ENCODE data around the gene CUX1.

Gene CUX1

DNA sequence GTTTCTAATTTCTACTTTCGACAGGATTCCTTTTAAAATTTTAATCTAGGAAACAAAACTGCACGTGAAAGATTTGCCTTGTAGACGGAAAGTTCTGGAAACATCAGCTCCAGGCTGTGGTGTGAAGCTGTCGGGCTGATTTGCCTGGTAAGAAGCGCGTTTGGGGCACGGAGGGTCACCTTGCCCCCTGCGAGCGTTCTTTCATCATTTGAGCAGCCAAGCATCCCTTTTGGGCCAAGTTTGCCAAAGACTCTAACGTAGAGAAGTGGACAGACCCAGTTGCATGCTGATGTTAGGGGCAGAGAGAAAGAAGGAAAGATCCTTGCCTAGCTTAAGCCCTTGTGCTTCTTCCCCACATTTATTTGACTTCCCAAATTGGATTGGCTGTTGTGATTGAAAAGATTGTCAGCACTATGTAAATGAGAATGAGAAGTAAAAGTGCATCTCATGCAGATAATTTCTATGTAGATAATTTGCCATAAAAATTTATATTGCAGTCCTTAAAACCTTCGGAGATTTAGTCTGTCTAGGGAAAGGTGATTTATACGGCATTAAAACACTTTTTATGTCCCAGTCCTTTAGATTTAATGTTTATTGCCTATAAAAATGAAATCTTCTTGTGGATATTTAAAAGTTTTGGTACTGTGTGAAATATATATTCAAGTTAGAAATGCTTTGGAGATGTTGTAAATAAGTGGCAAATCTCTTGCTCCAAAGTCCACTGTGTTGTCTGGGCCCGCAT is 76.1 kb downstream of the CUX1 start:
- Mint-ChIP-seq H3K27ac (no peak overlapping the region), H3K4me1 (ENCODE audit: low read depth) (peaks cover 16% of the 10 kb centered on the region), H3K36me3 (no peaks in the 10 kb centered on the region)

DNA sequence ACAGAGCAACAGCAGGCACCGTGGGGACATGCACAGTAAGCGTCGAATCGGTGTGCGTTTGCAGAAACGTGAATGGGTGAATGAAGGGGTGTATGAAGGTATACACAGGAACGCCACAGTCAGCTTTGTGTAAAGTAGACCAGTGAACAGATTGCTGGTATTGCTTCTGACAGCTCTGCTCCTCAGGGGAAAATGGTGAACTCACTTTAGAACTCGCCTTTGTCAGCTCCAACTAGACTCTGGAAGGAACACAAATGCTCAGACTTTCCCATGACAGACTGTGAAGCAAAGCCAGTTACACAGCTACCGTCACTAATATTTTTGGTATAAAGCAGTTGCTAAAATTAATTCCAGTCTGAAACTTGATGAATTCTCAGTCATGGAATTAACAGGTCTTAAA is 78.9 kb downstream of the CUX1 start:
- peaks cover 13% of the 10 kb centered on the region for H3K4me1 Mint-ChIP-seq (ENCODE audit: low read depth)

More for the DNA sequence above, 76.1 kb downstream of the CUX1 start:
- Mint-ChIP-seq H3K9me3 (ENCODE audit: low read depth) (no peaks in the 10 kb centered on the region), H3K4me3 (no peak overlapping the region), H3K27me3 (no peaks in the 10 kb centered on the region)

DNA sequence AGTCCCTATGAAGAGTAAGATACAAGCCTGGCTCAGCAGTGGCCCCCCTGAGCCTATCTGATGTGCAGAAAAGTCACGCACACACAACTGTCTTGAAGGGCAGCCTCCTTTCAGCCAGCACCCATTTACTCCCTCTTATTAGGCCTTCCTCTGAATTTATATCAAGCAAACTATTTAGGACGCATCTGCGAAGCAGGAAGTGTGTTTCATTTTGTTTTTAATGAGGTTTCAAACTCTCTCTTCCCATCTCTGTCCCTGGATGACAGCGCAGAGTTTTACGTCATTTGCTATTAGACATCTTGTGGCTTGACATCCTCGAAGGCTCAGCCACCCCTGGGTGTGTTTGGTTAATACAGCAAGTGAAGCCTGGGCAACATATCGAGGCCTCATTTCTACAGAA is 79.5 kb downstream of the CUX1 start:
- peaks cover 2% of the 10 kb centered on the region for H3K36me3 Mint-ChIP-seq
- peaks cover 13% of the 10 kb centered on the region for H3K4me1 Mint-ChIP-seq (ENCODE audit: low read depth)
- H3K27me3 Mint-ChIP-seq = no peaks in the 10 kb centered on the region
- H3K9me3 Mint-ChIP-seq (ENCODE audit: low read depth) = no peaks in the 10 kb centered on the region
- no peak overlapping the region for H3K27ac Mint-ChIP-seq
- H3K4me3 Mint-ChIP-seq = no peak overlapping the region

More for the DNA sequence above, 78.9 kb downstream of the CUX1 start:
- H3K36me3 Mint-ChIP-seq = peaks cover 2% of the 10 kb centered on the region
- no peaks in the 10 kb centered on the region for H3K9me3 Mint-ChIP-seq (ENCODE audit: low read depth)
- H3K4me3 Mint-ChIP-seq = no peak overlapping the region
- H3K27me3 Mint-ChIP-seq = no peaks in the 10 kb centered on the region
- H3K27ac Mint-ChIP-seq = no peak overlapping the region

DNA sequence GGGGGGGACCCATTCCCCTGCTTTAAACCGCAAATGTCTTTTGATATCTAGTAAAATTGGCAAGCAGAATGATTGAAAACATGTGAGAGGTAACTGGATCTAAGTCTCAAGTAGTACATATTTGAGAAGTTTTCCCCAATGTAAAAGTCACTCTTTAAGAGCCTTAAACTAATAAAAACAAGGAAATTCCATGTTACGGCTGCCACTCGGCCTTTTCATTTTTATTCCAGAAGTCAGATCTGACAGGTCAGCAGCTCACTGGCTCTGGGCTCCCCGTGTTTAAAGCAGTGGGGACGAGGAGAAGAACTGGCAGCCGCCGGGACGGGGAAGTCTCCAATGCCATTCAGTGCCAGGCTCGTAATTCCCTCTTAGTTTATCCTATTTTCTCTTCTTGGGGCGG is 80.7 kb downstream of the CUX1 start:
- Mint-ChIP-seq H3K4me1 (ENCODE audit: low read depth) (peaks cover 13% of the 10 kb centered on the region), H3K9me3 (ENCODE audit: low read depth) (no peaks in the 10 kb centered on the region), H3K4me3 (no peak overlapping the region), H3K36me3 (peaks cover 2% of the 10 kb centered on the region), H3K27me3 (no peaks in the 10 kb centered on the region), H3K27ac (no peak overlapping the region)

- H3K9me3 Mint-ChIP-seq (ENCODE audit: low read depth) = no peaks in the 10 kb centered on the region
- H3K4me3 Mint-ChIP-seq = no peak overlapping the region
- no peaks in the 10 kb centered on the region for H3K27me3 Mint-ChIP-seq
- H3K27ac Mint-ChIP-seq = no peak overlapping the region
- peaks cover 13% of the 10 kb centered on the region for H3K4me1 Mint-ChIP-seq (ENCODE audit: low read depth)
- H3K36me3 Mint-ChIP-seq = peaks cover 2% of the 10 kb centered on the region
Observed at GRCh38 chr7:101899616-101900015, 82.2 kb downstream of the CUX1 start.

GRCh38 chr7:101900103-101900502 is 82.7 kb downstream of the CUX1 start:
- H3K9me3 Mint-ChIP-seq (ENCODE audit: low read depth) = no peaks in the 10 kb centered on the region
- peaks cover 2% of the 10 kb centered on the region for H3K36me3 Mint-ChIP-seq
- no peaks in the 10 kb centered on the region for H3K27me3 Mint-ChIP-seq
- H3K4me3 Mint-ChIP-seq = no peak overlapping the region
- peaks cover 13% of the 10 kb centered on the region for H3K4me1 Mint-ChIP-seq (ENCODE audit: low read depth)
- H3K27ac Mint-ChIP-seq = no peak overlapping the region

DNA sequence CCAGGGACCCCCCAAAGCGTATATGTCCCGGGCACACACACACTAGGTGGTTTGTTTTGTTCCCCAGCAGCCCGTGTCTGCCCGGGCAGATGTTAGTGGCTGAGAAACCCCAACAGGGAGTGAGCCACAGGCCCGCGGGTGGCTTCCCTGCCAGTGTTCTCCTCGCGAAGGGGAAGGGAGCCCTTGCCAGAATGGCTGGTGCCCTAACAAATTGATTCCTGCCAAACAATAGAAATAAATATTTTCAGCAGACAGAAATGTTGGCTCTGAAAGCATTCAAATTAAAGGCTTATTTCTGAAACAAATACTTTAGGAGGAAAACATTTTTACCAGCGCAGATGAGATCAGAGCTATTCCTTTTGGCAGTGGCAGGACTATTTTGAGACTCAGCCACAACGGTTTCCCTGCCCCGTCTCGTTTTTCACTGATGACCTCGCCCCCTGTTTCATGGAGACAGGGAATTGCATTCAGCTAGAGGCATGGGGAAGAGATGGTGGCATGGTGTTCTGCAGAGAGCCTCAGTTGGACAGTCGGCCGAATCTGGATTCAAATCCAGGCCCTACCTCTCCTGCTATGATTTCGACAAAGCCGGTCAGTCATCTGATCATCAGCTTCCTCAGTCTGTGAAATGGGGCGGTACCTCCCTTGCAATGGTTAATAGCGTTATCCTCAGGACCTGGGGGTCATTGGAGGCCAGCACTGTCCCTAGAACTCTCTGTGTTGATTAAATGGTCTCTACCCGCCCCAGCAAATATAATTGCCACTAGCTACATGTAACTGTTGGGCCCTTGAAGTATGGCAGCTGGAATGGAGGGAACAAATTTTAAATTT is 84.5 kb downstream of the CUX1 start:
- peaks cover 2% of the 10 kb centered on the region for H3K36me3 Mint-ChIP-seq
- no peak overlapping the region for H3K27ac Mint-ChIP-seq
- no peaks in the 10 kb centered on the region for H3K27me3 Mint-ChIP-seq
- H3K9me3 Mint-ChIP-seq (ENCODE audit: low read depth) = no peaks in the 10 kb centered on the region
- peaks cover 5% of the 10 kb centered on the region for H3K4me1 Mint-ChIP-seq (ENCODE audit: low read depth)
- no peak overlapping the region for H3K4me3 Mint-ChIP-seq

DNA sequence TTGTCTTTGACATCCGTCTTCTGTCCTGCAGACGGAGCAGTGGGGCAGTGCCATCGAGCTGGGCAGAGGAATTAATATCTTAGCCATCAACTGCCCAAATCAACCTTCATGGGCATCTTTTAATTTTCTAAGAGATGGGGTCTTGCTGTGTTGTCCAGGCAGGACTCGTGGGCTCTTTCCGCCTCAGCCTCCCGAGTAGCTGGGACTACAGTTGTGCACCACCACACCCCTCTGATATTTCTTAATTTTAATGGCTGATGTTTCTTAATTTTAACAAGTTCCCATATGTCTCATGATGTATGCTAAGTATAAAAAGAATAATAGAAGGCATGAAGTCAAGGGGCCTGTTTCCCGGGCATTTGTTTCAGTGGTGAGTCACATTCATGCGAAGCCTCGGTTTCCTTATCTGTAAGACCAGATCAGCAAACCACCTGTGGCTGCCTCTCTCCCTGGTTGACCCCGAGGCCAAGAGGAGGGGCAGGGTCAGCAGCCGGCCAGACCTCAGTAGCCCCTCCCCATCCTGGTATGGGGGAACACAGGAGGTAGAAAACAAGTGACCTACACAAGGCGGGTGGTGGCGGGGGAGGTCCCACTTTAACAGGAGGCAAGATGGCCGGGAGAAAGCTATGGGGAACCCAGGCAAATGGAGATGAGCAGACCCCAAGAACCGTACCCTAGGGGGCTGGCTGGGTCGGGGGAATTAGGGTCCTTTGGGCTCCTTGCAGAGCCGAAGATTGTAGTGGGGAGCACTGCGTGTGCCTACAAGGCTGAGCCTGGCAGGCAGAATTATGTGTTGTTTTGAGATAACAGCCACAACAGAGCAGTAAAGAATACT is 85.5 kb downstream of the CUX1 start:
- peaks cover 2% of the 10 kb centered on the region for H3K36me3 Mint-ChIP-seq
- no peaks in the 10 kb centered on the region for H3K9me3 Mint-ChIP-seq (ENCODE audit: low read depth)
- no peaks in the 10 kb centered on the region for H3K27me3 Mint-ChIP-seq
- H3K4me1 Mint-ChIP-seq (ENCODE audit: low read depth) = peaks cover 3% of the 10 kb centered on the region
- no peak overlapping the region for H3K4me3 Mint-ChIP-seq
- no peak overlapping the region for H3K27ac Mint-ChIP-seq

GRCh38 chr7:101903515-101903868 is 86.1 kb downstream of the CUX1 start:
- Mint-ChIP-seq H3K27ac (no peak overlapping the region), H3K27me3 (no peaks in the 10 kb centered on the region), H3K36me3 (peaks cover 2% of the 10 kb centered on the region), H3K4me1 (ENCODE audit: low read depth) (peaks cover 2% of the 10 kb centered on the region), H3K9me3 (ENCODE audit: low read depth) (no peaks in the 10 kb centered on the region), H3K4me3 (no peak overlapping the region)

- H3K27ac Mint-ChIP-seq = no peak overlapping the region
- no peaks in the 10 kb centered on the region for H3K27me3 Mint-ChIP-seq
- peaks cover 2% of the 10 kb centered on the region for H3K4me1 Mint-ChIP-seq (ENCODE audit: low read depth)
- no peaks in the 10 kb centered on the region for H3K9me3 Mint-ChIP-seq (ENCODE audit: low read depth)
- H3K4me3 Mint-ChIP-seq = no peak overlapping the region
- peaks cover 2% of the 10 kb centered on the region for H3K36me3 Mint-ChIP-seq
Observed at GRCh38 chr7:101904019-101904418, 86.6 kb downstream of the CUX1 start.

DNA sequence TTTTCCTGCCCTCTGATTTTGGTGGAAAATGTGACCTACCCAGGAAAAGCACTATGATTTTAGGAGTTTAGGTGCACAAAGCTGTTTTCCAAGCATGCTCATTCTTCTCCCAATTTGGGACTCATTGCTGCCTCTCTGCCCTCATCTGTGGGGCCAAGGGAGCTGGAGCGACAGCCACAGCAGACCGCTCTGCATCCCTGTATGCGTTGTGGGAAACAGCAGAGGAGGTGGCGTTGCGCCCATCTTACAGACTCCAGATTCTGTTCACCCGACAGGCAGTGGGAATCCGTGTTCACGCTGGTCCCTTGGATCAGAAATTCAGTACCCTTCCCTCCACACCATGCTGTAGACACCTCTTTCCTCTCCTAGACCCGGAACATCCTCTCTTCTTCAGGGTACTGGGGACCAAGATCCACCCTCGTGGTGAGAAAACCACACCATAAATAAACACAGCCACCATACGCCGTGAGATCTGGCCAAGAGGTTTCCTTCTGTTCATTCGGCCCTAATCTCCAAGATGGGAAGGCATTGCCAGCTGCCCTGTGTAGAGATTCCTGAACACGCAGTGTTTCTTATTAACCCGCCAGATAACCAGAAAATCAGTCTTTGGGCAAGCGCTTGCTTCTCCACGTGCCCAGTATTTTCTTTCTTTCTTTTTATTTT is 87.9 kb downstream of the CUX1 start:
- Mint-ChIP-seq H3K9me3 (ENCODE audit: low read depth) (no peaks in the 10 kb centered on the region), H3K27me3 (no peaks in the 10 kb centered on the region), H3K27ac (no peak overlapping the region), H3K4me1 (ENCODE audit: low read depth) (no peaks in the 10 kb centered on the region), H3K4me3 (no peak overlapping the region), H3K36me3 (no peaks in the 10 kb centered on the region)

DNA sequence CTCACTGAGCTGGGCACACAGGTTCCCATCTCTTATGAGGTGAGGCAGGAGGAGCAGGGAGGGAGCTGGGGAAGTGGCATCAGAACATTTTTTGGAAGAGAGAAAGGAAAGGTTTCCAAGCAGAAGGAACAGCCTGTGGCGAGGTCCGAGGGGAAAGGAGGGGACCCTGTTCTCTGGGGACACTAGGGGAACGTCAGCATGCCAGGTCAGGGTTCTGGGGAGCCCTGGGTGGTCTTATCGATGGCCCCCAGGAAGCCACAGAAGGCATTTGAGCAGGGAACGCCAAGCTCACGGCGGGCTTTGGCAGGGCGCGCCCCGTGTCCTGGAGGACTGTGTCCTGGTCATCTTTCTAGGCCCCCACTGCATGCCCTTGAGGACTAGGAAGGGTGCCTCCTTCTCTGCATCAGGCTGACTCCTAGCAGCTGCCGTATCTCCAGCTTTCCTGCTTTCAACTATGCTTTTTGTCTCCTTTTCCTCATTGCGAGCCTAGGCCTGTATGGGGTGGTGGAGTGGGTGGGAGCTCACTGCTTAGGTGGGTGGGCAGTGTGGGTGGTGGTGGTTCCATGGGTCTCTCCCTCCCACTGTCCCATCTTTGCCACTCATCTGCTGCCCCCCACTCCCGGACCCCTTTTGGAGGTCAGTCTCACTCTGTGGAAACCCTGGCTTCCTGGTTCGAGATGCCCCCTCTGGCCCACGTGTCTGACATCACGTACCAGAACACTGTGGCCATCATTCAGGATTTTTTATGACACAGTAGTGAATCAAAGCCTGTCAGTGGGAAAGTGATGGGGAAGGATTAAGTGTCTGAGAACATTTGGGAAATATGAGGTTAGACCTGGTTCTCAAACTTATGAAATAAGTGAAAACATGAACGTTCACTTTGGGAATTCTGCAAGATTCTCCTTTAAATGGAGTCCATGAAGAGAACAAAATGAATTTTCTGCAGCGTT is 89.1 kb downstream of the CUX1 start:
- H3K4me1 Mint-ChIP-seq (ENCODE audit: low read depth) = no peaks in the 10 kb centered on the region
- no peak overlapping the region for H3K27ac Mint-ChIP-seq
- no peaks in the 10 kb centered on the region for H3K36me3 Mint-ChIP-seq
- H3K27me3 Mint-ChIP-seq = no peaks in the 10 kb centered on the region
- H3K4me3 Mint-ChIP-seq = no peak overlapping the region
- no peaks in the 10 kb centered on the region for H3K9me3 Mint-ChIP-seq (ENCODE audit: low read depth)

GRCh38 chr7:101910991-101911799 is 93.8 kb downstream of the CUX1 start:
- H3K9me3 Mint-ChIP-seq (ENCODE audit: low read depth) = no peaks in the 10 kb centered on the region
- peaks cover 15% of the 10 kb centered on the region for H3K4me1 Mint-ChIP-seq (ENCODE audit: low read depth)
- peaks cover 3% of the 10 kb centered on the region for H3K36me3 Mint-ChIP-seq
- no peaks in the 10 kb centered on the region for H3K27me3 Mint-ChIP-seq
- no peak overlapping the region for H3K4me3 Mint-ChIP-seq
- no peak overlapping the region for H3K27ac Mint-ChIP-seq

Data from activated naive CD8-positive, alpha-beta T cell (primary cell).